Measurements from ENCODE around the gene RUBCNL. TPM values are rescaled to one million over a fixed set of nuclear protein-coding genes. Genes with fewer than 3 reads are reported as not detected.
A peak's percentile ranks its signal among the peaks of the same experiment; 100 is the strongest.

The RUBCNL gene
- total RNA-seq, 1 donor: 6.5 TPM

DNA sequence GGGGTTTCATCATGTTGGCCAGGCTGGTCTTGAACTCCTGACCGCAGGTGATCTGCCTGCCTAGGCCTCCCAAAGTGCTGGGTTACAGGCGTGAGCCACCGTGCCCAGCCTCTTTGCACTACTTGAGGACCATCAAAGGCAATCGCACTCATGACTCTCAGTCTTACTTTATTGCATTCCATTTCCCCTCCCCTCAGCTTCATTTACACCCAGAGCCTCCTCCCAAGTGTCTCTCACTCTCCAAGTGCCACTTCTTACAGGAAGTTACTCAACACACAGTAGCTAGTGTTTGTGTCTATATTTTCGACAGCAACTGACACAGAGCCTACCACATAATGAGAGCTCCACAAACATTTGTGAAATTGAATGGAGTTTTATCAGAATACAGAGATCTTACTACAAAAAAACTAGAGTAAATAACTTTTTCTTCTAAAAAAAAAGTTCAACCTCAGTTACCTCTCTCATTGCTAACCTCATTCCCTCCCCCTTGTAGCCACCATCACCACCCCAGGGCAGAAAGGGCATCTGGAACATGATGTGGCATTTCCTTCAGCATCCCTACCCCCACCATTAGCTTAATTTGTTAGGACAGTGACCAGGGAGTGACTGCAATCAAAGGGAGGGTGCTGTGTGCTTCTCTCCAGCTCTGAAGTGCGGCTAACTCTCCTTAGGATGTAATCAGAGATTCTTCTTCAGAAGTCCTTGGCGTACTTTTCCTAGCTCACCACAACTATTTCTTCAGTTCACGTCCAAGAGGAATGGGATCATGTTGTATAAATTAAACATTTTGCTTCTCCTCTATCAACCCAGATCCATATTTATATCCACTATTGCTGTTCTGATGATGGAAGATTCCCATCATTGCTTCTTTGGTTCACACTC is 17.0 kb upstream of the RUBCNL start:
- H3K27ac ChIP-seq (ENCODE audit: low read depth, low read length): no peak overlapping the region
- H3K27me3 ChIP-seq (ENCODE audit: insufficient read depth, low read length): no peaks in the 10 kb centered on the region
- H3K4me1 ChIP-seq (ENCODE audit: insufficient read depth, low read length): peaks cover 11% of the 10 kb centered on the region
- no peak overlapping the region for H3K4me3 ChIP-seq (ENCODE audit: insufficient read depth, low read length)
- H3K79me2 ChIP-seq (ENCODE audit: insufficient read depth, low read length): no peaks in the 10 kb centered on the region
- no peaks in the 10 kb centered on the region for H3K36me3 ChIP-seq (ENCODE audit: insufficient read depth, low read length)
- H3K9me3 ChIP-seq (ENCODE audit: low read depth, low read length): no peaks in the 10 kb centered on the region
- H2AFZ ChIP-seq (ENCODE audit: low read length): no peak overlapping the region
- no peak for DNase-seq (ENCODE audit: insufficient read length, low spot score, missing footprints)
- TF ChIP-seq CTCF (IDR thresholded peaks at IDR 0.05; ENCODE audit: extremely low read depth, low read depth, low read length): no peak
- no peak overlapping the region for H3K4me2 ChIP-seq (ENCODE audit: insufficient read depth, low read length)
- no peaks in the 10 kb centered on the region for H4K20me1 ChIP-seq (ENCODE audit: insufficient read depth, low read length)

- Histone ChIP-seq H3K4me3 (ENCODE audit: insufficient read depth, low read length) (no peak overlapping the region), H3K27me3 (ENCODE audit: insufficient read depth, low read length) (no peaks in the 10 kb centered on the region), H3K4me1 (ENCODE audit: insufficient read depth, low read length) (peaks cover 13% of the 10 kb centered on the region), H3K4me2 (ENCODE audit: insufficient read depth, low read length) (no peak overlapping the region), H3K9me3 (ENCODE audit: low read depth, low read length) (no peaks in the 10 kb centered on the region), H3K36me3 (ENCODE audit: insufficient read depth, low read length) (no peaks in the 10 kb centered on the region), H3K79me2 (ENCODE audit: insufficient read depth, low read length) (no peaks in the 10 kb centered on the region), H2AFZ (ENCODE audit: low read length) (no peak overlapping the region), H4K20me1 (ENCODE audit: insufficient read depth, low read length) (no peaks in the 10 kb centered on the region), H3K27ac (ENCODE audit: low read depth, low read length) (no peak overlapping the region)
- no peak for DNase-seq (ENCODE audit: insufficient read length, low spot score, missing footprints)
- no peak for TF ChIP-seq CTCF (IDR thresholded peaks at IDR 0.05; ENCODE audit: extremely low read depth, low read depth, low read length)
Observed at GRCh38 chr13:46402178-46402577, 15.1 kb upstream of the RUBCNL start.

DNA sequence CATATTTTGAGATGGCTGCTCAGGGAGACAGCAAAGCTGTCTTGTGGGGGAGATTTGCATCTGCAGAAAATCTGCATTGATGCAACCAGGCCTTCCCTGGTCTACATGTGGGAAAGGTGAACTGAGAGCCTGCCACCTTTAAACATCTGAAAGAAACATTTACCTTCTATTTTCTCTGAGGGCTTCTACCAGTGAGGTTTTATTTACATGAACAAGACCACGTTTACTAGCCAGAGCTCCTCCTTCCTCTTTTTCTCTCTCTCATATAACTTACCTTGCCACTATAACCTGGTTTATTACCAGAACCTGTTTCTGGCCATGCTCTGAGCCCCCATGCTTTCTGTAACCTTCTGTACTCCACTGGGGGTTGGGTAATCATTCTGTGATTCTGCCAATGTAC is 14.4 kb upstream of the RUBCNL start:
- Histone ChIP-seq H3K4me1 (ENCODE audit: insufficient read depth, low read length) (peaks cover 19% of the 10 kb centered on the region), H3K27ac (ENCODE audit: low read depth, low read length) (no peak overlapping the region), H3K9me3 (ENCODE audit: low read depth, low read length) (no peaks in the 10 kb centered on the region), H3K4me2 (ENCODE audit: insufficient read depth, low read length) (no peak overlapping the region), H4K20me1 (ENCODE audit: insufficient read depth, low read length) (no peaks in the 10 kb centered on the region), H3K36me3 (ENCODE audit: insufficient read depth, low read length) (no peaks in the 10 kb centered on the region), H3K27me3 (ENCODE audit: insufficient read depth, low read length) (no peaks in the 10 kb centered on the region), H2AFZ (ENCODE audit: low read length) (no peak overlapping the region), H3K4me3 (ENCODE audit: insufficient read depth, low read length) (no peak overlapping the region), H3K79me2 (ENCODE audit: insufficient read depth, low read length) (no peaks in the 10 kb centered on the region)
- no peak for DNase-seq (ENCODE audit: insufficient read length, low spot score, missing footprints)
- TF ChIP-seq CTCF (IDR thresholded peaks at IDR 0.05; ENCODE audit: extremely low read depth, low read depth, low read length): no peak

DNA sequence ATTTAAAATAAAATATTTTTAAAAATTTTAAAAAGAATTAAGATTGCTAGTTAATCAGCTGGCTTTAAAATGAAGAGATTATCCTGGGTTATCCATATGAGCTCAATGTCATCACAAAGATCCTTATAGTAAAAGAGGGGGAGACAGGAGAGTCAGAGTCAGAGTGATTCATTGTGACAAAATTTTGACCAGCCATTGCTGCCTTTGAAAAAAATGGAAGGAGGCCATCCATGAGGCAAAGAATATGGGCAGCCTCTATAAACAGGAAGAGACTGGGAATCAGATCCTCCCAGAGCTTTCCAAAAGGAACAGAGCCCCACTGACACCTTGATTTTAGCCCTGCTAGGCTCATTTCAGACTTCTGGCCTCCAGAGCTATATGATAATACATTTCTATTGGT is 9.3 kb upstream of the RUBCNL start:
- Histone ChIP-seq H3K4me1 (ENCODE audit: insufficient read depth, low read length) (peaks cover 21% of the 10 kb centered on the region), H3K9me3 (ENCODE audit: low read depth, low read length) (no peaks in the 10 kb centered on the region), H3K36me3 (ENCODE audit: insufficient read depth, low read length) (no peaks in the 10 kb centered on the region), H3K4me2 (ENCODE audit: insufficient read depth, low read length) (no peak overlapping the region), H3K79me2 (ENCODE audit: insufficient read depth, low read length) (no peaks in the 10 kb centered on the region), H4K20me1 (ENCODE audit: insufficient read depth, low read length) (no peaks in the 10 kb centered on the region), H3K27ac (ENCODE audit: low read depth, low read length) (peak overlapping the region; percentile 7), H3K27me3 (ENCODE audit: insufficient read depth, low read length) (no peaks in the 10 kb centered on the region), H3K4me3 (ENCODE audit: insufficient read depth, low read length) (no peak overlapping the region), H2AFZ (ENCODE audit: low read length) (peak overlapping the region; percentile 87)
- DNase-seq (ENCODE audit: insufficient read length, low spot score, missing footprints): peak; percentile 86
- no peak for TF ChIP-seq CTCF (IDR thresholded peaks at IDR 0.05; ENCODE audit: extremely low read depth, low read depth, low read length)
